ENCODE measurements around the gene TMEM39A.

DNA sequence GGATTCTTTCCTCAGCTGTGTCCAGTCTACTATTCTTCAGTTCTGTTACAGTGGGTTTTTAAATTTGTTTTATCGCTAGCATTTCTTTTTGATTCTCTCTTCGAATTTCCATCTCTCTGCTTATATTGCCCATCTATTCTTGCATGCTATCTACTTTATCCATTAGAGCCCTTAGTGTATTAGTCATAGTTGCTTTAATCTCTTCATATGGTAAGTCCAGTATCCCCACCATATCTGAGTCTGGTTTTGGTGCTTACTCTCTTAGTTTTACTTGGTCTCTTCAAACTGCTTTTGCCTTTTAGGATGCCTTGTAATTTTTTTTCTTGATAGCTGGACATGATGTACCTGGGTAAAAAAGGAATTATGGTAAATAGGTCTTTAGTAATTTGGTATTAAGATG is 44.0 kb upstream of the TMEM39A start:
- no peak for TF ChIP-seq MYC (IDR thresholded peaks at IDR 0.05; ENCODE audit: low read depth, low read length)
- TF ChIP-seq, protein P1, sequence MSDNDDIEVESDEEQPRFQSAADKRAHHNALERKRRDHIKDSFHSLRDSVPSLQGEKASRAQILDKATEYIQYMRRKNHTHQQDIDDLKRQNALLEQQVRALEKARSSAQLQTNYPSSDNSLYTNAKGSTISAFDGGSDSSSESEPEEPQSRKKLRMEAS (IDR thresholded peaks at IDR 0.05; ENCODE audit: insufficient read depth, insufficient read length), result no peak
- TF ChIP-seq POLR2AphosphoS5 (IDR thresholded peaks at IDR 0.05; ENCODE audit: insufficient read depth, low read depth, low read length), result no peak
- TF ChIP-seq EZH2 (IDR thresholded peaks at IDR 0.05; ENCODE audit: borderline replicate concordance, low read depth, low read length, severe bottlenecking), result no peak
- TF ChIP-seq, protein P2, sequence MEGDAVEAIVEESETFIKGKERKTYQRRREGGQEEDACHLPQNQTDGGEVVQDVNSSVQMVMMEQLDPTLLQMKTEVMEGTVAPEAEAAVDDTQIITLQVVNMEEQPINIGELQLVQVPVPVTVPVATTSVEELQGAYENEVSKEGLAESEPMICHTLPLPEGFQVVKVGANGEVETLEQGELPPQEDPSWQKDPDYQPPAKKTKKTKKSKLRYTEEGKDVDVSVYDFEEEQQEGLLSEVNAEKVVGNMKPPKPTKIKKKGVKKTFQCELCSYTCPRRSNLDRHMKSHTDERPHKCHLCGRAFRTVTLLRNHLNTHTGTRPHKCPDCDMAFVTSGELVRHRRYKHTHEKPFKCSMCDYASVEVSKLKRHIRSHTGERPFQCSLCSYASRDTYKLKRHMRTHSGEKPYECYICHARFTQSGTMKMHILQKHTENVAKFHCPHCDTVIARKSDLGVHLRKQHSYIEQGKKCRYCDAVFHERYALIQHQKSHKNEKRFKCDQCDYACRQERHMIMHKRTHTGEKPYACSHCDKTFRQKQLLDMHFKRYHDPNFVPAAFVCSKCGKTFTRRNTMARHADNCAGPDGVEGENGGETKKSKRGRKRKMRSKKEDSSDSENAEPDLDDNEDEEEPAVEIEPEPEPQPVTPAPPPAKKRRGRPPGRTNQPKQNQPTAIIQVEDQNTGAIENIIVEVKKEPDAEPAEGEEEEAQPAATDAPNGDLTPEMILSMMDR (IDR thresholded peaks at IDR 0.05; ENCODE audit: extremely low read depth in 1 of 2, insufficient read depth in 1 of 2, low read depth in 1 of 2, low read length in 2 of 2), result no peak
- no peak for TF ChIP-seq POLR2A (IDR thresholded peaks at IDR 0.05; ENCODE audit: low read depth, low read length)

Measured in endothelial cell of umbilical vein (primary cell).